Osteoblast (primary cell): Measurements from ENCODE around the gene MIER1. TPM values are rescaled to one million over a fixed set of nuclear protein-coding genes. Genes with fewer than 3 reads are reported as not detected.

Source experiments
- DNase-seq: peaks from one replicate; pipeline ENCODE4 v3.0.0; 2011; ENCODE audit warnings: low spot score, mixed read lengths; ENCODE audit not compliant: insufficient read length; ENCODE audit errors: missing footprints
- H2AFZ ChIP-seq: 2 replicates; pipeline ENCODE4 v1.6.0; 2011; ENCODE audit warnings: mild to moderate bottlenecking, low read length
- H3K27ac ChIP-seq: 2 replicates; pipeline ENCODE4 v1.5.1; 2011; ENCODE audit warnings: mild to moderate bottlenecking, low read depth, low read length, moderate library complexity
- H3K27me3 ChIP-seq: 2 replicates; pipeline ENCODE4 v1.6.0; 2012; ENCODE audit warnings: mild to moderate bottlenecking, control low read depth, inconsistent platforms, low read length, moderate library complexity; ENCODE audit not compliant: insufficient read depth
- H3K36me3 ChIP-seq: 2 replicates; pipeline ENCODE4 v1.5.1; 2011; ENCODE audit warnings: mild to moderate bottlenecking, low read length, control low read depth, moderate library complexity; ENCODE audit not compliant: insufficient read depth
- H3K4me1 ChIP-seq: 2 replicates; pipeline ENCODE4 v1.5.1; 2011; ENCODE audit warnings: mild to moderate bottlenecking, low read length, control low read depth, moderate library complexity; ENCODE audit not compliant: insufficient read depth
- H3K4me2 ChIP-seq: 2 replicates; pipeline ENCODE4 v1.6.0; 2011; ENCODE audit warnings: mild to moderate bottlenecking, low read length; ENCODE audit not compliant: insufficient read depth
- H3K4me3 ChIP-seq: fragments of 200-600 bp; sonication (generic); 3 replicates; pipeline ENCODE4 v1.5.1; 2012; ENCODE audit warnings: mild to moderate bottlenecking, low read length, inconsistent platforms; ENCODE audit not compliant: insufficient read depth
- H3K79me2 ChIP-seq: 2 replicates; pipeline ENCODE4 v1.6.0; 2012; ENCODE audit warnings: mild to moderate bottlenecking, low read length, control low read depth, inconsistent platforms; ENCODE audit not compliant: insufficient read depth
- H3K9me3 ChIP-seq: 2 replicates; pipeline ENCODE4 v1.5.1; 2011; ENCODE audit warnings: low read depth, low read length, control low read depth
- H4K20me1 ChIP-seq: 2 replicates; pipeline ENCODE4 v1.6.0; 2012; ENCODE audit warnings: mild to moderate bottlenecking, low read length, control low read depth; ENCODE audit not compliant: insufficient read depth
- total RNA-seq: library from RNA; depleted of rRNA; stranded (reverse); fragments of >200 nt; gene quantifications from 2 replicates; pipeline ENCODE4 v1.2.3, GENCODE V29; 2012
- TF ChIP-seq, protein P1 (sequence below): IDR thresholded peaks from 2 replicates; pipeline ENCODE4 v1.5.1; 2011; ENCODE audit warnings: mild to moderate bottlenecking, low read depth, low read length, moderate library complexity; ENCODE audit errors: extremely low read depth

The MIER1 gene
- total RNA-seq, 1 donor = 53.2 TPM

DNA sequence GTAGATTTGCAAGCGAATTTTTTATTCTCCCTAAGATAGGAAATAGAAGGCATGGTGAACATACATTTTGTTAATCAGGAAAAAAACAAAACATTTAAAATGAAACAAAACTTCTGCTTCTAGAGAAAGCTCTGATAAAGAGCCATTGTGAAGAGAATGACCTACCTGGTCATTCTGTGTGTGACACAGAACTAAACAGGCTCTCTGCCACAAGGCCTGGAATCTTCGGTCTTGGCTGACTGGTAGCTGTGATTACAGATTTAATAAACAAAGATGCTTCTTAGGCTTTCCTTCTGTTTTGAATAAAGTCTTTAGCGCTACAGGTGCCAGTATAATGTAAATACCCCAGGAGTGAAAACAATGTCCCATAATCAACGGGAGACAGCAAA, 107.1 kb downstream of the MIER1 start:
- Histone ChIP-seq H3K4me2 (no peak overlapping the region), H3K79me2 (no peaks in the 10 kb centered on the region), H3K9me3 (no peaks in the 10 kb centered on the region), H3K4me3 (no peak overlapping the region), H3K27me3 (no peaks in the 10 kb centered on the region), H4K20me1 (no peaks in the 10 kb centered on the region), H3K27ac (no peak overlapping the region), H2AFZ (no peak overlapping the region), H3K36me3 (peaks cover 9% of the 10 kb centered on the region), H3K4me1 (peaks cover 5% of the 10 kb centered on the region)
- DNase-seq = no peak
- TF ChIP-seq, protein P1, sequence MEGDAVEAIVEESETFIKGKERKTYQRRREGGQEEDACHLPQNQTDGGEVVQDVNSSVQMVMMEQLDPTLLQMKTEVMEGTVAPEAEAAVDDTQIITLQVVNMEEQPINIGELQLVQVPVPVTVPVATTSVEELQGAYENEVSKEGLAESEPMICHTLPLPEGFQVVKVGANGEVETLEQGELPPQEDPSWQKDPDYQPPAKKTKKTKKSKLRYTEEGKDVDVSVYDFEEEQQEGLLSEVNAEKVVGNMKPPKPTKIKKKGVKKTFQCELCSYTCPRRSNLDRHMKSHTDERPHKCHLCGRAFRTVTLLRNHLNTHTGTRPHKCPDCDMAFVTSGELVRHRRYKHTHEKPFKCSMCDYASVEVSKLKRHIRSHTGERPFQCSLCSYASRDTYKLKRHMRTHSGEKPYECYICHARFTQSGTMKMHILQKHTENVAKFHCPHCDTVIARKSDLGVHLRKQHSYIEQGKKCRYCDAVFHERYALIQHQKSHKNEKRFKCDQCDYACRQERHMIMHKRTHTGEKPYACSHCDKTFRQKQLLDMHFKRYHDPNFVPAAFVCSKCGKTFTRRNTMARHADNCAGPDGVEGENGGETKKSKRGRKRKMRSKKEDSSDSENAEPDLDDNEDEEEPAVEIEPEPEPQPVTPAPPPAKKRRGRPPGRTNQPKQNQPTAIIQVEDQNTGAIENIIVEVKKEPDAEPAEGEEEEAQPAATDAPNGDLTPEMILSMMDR = no peak

Other genes with a start within 250 kb of the MIER1 start
- gene DYNLT5, start 172.5 kb upstream of the MIER1 start, total RNA-seq = 1.2 and 1.4 TPM in 2 replicates
- not detected in 2 replicates for gene INSL5, start 123.7 kb upstream of the MIER1 start, total RNA-seq
- gene DNAI4, start 134 bp upstream of the MIER1 start, total RNA-seq = 12.7 and 15.0 TPM in 2 replicates
- 13.0 and 13.8 TPM in 2 replicates for gene SLC35D1, start 129.2 kb downstream of the MIER1 start, total RNA-seq
- gene C1orf141, start 210.0 kb downstream of the MIER1 start, total RNA-seq = not detected in 2 replicates
- not detected in 2 replicates for gene IL23R, start 241.5 kb downstream of the MIER1 start, total RNA-seq